Stimulated activated CD8-positive, alpha-beta memory T cell treated with anti-CD3 and anti-CD28 coated beads, Interleukin-15, amount 100 ng/mL, for 4 hours (primary cell): Measurements from ENCODE around the gene RANBP1.

Experiments
- DNase-seq, 2 donors: peaks; one replicate each; pipeline ENCODE4 v3.0.0-alpha.2; 2020; ENCODE audit warnings: low read depth in 2 of 2

Gene RANBP1

GRCh38 chr22:20123366-20124082, 7.6 kb downstream of the RANBP1 start:
- no peak for DNase-seq

DNA sequence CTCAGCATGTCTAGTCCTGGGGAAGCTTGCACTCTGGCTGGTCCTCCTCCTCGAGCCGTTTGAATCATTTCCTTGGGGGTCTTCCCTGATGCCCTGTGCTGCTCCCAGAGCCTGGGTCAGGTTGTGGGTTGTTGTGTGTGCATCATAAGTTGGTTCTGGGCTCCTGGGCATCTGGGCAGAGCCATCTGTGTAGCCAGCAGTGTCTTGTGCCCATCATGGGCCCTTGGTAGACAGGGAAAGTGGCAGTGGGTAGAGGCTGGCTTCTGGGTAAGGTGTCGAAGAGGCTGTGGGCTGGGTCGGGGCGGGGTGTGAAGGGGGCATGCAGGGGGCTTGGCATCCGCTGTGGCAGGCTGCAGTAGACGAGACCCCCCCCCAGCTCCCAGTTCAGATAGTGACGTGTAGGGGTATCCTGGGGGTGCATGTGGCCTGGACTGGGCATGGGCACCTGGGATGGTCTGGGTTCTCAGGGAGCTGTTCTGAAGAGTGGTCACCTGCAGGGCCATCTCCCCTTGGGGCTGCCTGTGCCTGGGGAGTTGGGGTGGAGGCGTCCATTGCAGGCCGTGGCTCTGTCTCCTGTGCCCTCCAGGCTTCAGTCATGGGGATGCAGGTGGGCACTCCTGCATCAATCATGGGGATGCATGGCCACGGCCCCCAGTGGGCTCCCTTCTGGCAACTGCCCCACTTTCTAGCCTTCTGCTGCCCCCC, 8.3 kb downstream of the RANBP1 start:
- no peak for DNase-seq

DNA sequence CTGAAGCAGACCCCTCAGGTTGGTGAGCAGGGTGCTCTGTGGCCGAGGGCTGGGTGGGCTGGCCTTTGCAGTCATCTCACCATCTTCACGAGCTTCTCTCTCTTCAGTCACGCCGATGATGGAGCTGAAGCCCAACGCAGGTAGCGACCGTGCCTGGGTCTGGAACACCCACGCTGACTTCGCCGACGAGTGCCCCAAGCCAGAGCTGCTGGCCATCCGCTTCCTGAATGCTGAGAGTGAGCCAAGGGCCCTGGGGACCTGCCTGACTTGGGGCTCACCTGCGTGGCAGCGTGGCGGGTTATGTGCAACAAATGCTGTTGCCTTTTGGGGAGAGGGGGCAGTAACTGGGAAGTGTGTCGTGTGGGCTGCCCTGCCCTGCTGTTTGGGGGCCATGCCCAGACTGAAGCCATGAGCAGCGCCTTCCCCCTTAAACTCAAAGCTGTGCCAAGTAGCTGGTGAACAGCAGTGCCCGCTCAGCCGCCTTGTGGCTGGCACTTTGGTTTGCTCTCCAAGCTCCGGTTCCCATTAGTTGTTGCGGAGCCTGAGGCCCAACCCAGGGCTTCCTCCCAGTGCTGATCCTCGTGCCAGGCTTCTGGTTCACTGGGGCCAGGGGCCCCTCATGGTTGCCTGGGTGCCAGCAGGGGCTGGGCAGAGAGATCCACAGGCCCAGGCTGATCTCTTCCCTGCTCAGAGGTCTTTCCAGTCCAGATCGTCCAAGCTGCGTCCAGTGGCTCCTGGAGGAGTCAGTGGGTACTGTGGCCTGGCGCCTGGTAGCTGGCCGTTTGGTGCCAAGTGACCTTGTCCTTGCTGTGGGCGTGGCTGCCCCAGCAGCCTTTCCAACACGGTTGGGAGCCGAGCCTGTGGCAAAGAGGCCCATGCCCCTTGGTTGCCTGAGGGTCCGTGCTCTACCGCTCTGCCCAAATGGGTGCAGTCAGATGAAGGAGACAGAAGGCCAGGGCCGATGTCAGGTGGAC, 9.6 kb downstream of the RANBP1 start:
- no peak for DNase-seq

GRCh38 chr22:20126284-20127029, 10.6 kb downstream of the RANBP1 start:
- no peak for DNase-seq

- no peak for DNase-seq
These were observed 11.5 kb downstream of the RANBP1 start for GRCh38 chr22:20127318-20127868.

- no peak for DNase-seq
These were observed 12.1 kb downstream of the RANBP1 start for GRCh38 chr22:20127869-20128618.

DNA sequence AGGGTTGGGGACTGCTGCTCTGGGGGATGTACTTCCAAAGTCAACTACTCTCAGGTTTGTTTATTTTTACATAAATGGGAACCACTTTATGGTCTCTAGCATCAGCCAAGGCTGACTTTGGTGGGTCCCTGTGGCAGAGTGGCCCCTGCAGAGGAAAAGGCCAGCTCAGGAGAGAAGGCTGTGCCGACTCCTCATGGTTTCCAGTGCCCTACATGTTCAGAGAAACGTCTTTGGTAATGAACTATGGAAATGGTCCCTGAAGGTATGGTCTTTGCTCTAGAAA, 12.7 kb downstream of the RANBP1 start:
- DNase-seq: no peak

DNA sequence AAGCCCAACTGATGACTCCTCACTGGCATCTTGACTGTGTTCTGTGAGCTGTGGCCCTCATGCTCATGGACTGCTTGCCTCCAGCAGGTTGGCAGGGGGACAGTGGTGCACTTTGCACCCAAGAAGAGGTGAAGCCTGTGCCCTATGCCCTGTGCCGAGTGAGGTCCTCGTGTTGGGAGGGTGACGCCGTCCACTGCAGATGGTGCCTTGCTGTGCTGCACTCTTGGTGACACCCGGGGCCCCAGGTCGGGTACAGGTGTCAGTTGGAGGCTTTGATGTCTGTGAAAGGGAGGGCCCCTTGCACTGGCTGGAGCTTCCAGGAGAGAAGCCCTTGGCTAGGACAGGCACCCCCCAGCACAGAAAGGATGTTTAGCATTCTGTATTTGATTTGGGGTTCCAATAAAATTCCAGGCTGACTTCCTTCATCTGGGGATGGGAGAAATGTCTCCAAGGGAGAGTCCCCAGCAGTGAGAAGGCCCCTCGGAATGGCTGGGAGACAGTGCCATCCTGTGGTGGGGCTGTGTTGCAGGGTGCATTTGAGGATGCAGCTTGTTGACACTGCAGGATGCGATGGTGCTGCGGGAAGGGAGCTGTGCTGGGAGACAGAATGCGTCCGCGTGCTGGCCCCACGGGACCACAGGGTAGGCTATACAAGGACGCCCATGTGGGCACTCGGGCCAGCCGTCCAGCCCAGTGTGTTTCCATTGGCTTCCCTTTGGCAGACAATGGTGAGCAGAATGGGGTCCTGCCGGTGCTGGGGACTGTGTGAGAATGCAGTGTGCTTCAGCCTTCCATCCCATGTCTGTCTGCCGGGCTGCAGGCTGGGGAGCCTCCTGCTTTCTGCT, 13.2 kb downstream of the RANBP1 start:
- DNase-seq: no peak

GRCh38 chr22:20129747-20130014, 13.8 kb downstream of the RANBP1 start:
- DNase-seq: no peak

DNA sequence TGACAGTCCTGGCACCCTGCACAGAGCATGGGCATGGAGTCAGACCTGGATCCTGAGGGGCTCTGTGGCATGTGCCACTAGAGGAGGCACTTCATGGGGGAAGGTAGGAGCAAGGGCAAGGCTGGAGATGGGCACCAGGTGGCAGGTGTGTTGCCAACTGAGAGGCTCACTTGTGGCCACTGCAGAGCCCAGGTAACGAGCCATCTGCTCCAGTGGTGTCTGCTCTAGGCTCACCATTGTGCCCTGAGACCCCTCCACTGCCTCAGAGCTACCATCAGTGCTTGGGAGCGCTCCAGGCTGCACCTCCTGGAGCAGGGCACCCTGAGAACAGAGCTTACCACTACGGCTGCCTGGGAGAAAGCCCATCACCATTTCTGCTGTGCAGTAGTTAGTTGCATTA, 14.4 kb downstream of the RANBP1 start:
- no peak for DNase-seq

- DNase-seq: peak; percentile 61 to 63
These were observed 15.1 kb downstream of the RANBP1 start for GRCh38 chr22:20130731-20131596.

DNA sequence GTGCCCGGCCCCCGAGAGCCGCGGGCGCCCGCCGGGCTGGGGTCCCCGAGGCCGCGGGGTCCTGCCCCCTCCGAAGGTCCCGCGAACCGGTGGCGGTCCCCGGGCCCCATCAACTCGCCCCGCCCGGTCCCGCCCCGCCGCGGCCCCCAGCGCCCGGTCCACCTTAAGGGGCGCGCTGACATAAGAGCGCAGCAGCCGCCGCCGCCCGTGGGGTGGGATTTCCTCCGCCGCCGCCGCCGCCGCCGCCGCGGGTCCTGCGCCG, 15.6 kb downstream of the RANBP1 start, which contains the start of gene ZDHHC8:
TSS of gene ZDHHC8 (plus strand) at position 208 of the 262 bp plus-strand sequence. CDS start 144 bp downstream, outside the sequence.
- DNase-seq: no peak

GRCh38 chr22:20131859-20132685, 16.2 kb downstream of the RANBP1 start:
- no peak for DNase-seq

GRCh38 chr22:20132686-20133246, 16.9 kb downstream of the RANBP1 start:
- no peak for DNase-seq

DNA sequence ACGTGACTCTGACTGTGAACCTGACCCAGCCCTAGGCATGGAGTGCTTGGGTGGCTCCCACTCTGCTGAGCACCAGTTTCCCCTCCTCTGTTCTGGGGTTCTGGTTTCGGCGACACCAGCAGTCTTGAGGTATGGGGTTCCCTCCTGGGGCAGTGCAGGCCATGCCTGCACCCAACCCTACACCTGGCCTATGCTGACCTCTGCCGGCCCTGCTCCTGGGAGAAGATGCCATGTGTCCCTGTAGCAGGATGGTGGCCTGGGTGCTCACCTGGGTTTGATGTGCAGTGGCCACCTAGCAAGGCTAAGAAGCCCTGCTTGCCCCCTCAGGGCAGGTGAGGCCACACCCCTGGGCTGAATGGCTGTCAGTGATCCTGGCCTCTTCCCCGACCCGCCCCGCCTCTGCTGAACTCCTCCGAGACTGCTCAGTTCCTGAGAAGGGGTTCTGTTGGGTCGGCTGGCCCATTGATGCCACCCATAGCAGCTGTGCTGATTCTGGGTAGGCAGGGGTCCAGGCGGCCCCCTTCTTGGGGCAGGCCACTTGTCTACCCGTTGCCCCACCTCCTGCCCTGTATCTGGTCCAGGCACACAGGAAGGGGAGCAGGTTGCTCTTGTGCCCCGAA, 18.1 kb downstream of the RANBP1 start:
- DNase-seq: no peak

DNA sequence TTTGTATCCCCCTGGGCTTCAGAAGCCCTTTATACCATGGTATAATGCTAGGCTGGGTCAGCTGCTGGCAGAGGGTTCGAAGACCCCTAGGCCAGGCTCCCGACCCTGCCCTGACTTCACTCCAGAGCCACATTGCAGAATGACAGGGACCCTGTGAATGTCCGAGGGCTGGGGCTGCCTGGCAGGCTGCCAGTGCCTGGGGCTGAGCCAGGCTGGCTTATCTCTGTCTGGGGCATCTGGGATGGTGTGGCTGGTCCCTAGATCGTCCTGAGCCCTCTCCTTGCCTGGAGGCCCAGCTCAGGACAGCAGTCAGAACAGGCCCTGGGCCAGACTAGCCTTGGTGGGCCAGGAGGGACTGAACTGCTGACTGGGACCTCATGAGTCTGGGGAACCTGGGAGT, 19.4 kb downstream of the RANBP1 start:
- DNase-seq: no peak

GRCh38 chr22:20135806-20136602, 20.1 kb downstream of the RANBP1 start:
- DNase-seq: no peak
